Measurements from ENCODE around the gene SKAP2.

Gene SKAP2

GRCh38 chr7:26864309-26865093 lies at the start of gene SKAP2 (continued):
- TF ChIP-seq INSM2 (tag by site-specific recombination; IDR thresholded peaks at IDR 0.05) (no peak), ZNF112 (tag by site-specific recombination; IDR thresholded peaks at IDR 0.05) (no peak), ZNF560 (tag by site-specific recombination; IDR thresholded peaks at IDR 0.05; ENCODE audit: borderline replicate concordance) (no peak), ZNF660 (tag by site-specific recombination; IDR thresholded peaks at IDR 0.05) (peak; percentile 24; the same call in 1 of the 2 replicates), KLF16 (tag by site-specific recombination; IDR thresholded peaks at IDR 0.05) (no peak; the same call in 1 of the 2 replicates), BCL6B (tag by site-specific recombination; IDR thresholded peaks at IDR 0.05) (no peak), ZNF138 (tag by site-specific recombination; IDR thresholded peaks at IDR 0.05; ENCODE audit: borderline replicate concordance) (no peak), HOXC10 (CRISPR knock-in tag; IDR thresholded peaks at IDR 0.05) (no peak), ZBTB17 (tag by site-specific recombination; IDR thresholded peaks at IDR 0.05) (peak; percentile 88), BCL11B (tag by site-specific recombination; IDR thresholded peaks at IDR 0.05; ENCODE audit: low read depth) (no peak), ZNF433 (tag by site-specific recombination; IDR thresholded peaks at IDR 0.05; ENCODE audit: low read depth) (no peak), PATZ1 (tag by site-specific recombination; IDR thresholded peaks at IDR 0.05) (peak; percentile 86), ZNF513 (tag by site-specific recombination; IDR thresholded peaks at IDR 0.05) (no peak), TCF7L2 (IDR thresholded peaks at IDR 0.05; ENCODE audit: borderline replicate concordance, low read depth, low read length) (no peak), ZBTB26 (tag by site-specific recombination; optimal IDR thresholded peaks at IDR 0.05) (peak; percentile 16), ZNF654 (tag by site-specific recombination; IDR thresholded peaks at IDR 0.05; ENCODE audit: low read depth) (no peak), PRDM10 (tag by site-specific recombination; IDR thresholded peaks at IDR 0.05) (no peak), ZBTB8A (tag by site-specific recombination; IDR thresholded peaks at IDR 0.05) (peak; percentile 57), ZNF670 (tag by site-specific recombination; IDR thresholded peaks at IDR 0.05; ENCODE audit: low read depth) (no peak), ZNF23 (tag by site-specific recombination; IDR thresholded peaks at IDR 0.05; ENCODE audit: borderline replicate concordance) (no peak), ZNF549 (tag by site-specific recombination; IDR thresholded peaks at IDR 0.05) (no peak), OSR2 (tag by site-specific recombination; IDR thresholded peaks at IDR 0.05) (no peak), MZF1 (tag by site-specific recombination; IDR thresholded peaks at IDR 0.05; ENCODE audit: borderline replicate concordance) (no peak), ZNF600 (tag by site-specific recombination; IDR thresholded peaks at IDR 0.05) (peak; percentile 97), ZNF341 (tag by site-specific recombination; IDR thresholded peaks at IDR 0.05; ENCODE audit: low read depth) (peak; percentile 83), ZNF837 (tag by site-specific recombination; IDR thresholded peaks at IDR 0.05) (no peak), ZNF426 (tag by site-specific recombination; IDR thresholded peaks at IDR 0.05) (no peak)
